Right lobe of liver (tissue), 6 donors: ENCODE data around the gene KAT2A. TPM values are rescaled to one million over a fixed set of nuclear protein-coding genes. Genes with fewer than 3 reads are reported as not detected.
"Not testable (repeated sequence)": the region's sequence is repeated elsewhere in the genome, so short reads cannot be mapped to it uniquely, and the experiment has no call there.

Experiments used
- ATAC-seq, 4 donors: fragments of 200-7000 bp; cut with Tn5 transposase; one replicate each; pipeline ENCODE4 v1.9.1; 2020; ENCODE audit warnings: mild to moderate bottlenecking in 4 of 4, moderate library complexity in 4 of 4
- DNase-seq, 3 donors: peaks; one replicate each; pipeline ENCODE4 v3.0.0-alpha.2; 2020
- H3K27ac ChIP-seq, 3 donors: fragments of 200-600 bp; one replicate each; pipeline ENCODE4 v1.8.0; 2022
- H3K27me3 ChIP-seq, 2 donors: fragments of 200-600 bp; one replicate each; pipeline ENCODE4 v1.8.0; 2022
- H3K36me3 ChIP-seq, 4 donors: fragments of 200-600 bp; sonication (generic) in 1 of 4; one replicate each; pipeline versions ENCODE4 v1.5.1 to v1.8.0; 2017 to 2022; ENCODE audit warnings: control low read depth in 1 of 4
- H3K4me1 ChIP-seq, 4 donors: fragments of 200-600 bp; sonication (generic) in 1 of 4; one replicate each; pipeline versions ENCODE4 v1.5.1 to v1.8.0; 2017 to 2022; ENCODE audit warnings: control low read depth in 1 of 4
- H3K4me3 ChIP-seq, 3 donors: fragments of 200-600 bp; one replicate each; pipeline ENCODE4 v1.8.0; 2022
- H3K9me3 ChIP-seq, 4 donors: fragments of 200-600 bp; sonication (generic) in 1 of 4; one replicate each; pipeline versions ENCODE4 v1.5.1 to v1.8.0; 2017 to 2022; ENCODE audit warnings: control low read depth in 1 of 4
- POLR2A ChIP-seq: fragments of 450-650 bp; IDR thresholded peaks from one replicate; pipeline ENCODE4 v1.6.1; 2017; ENCODE audit warnings: antibody characterized with exemption, mild to moderate bottlenecking
- WGBS: methylation state at CpG from one replicate; pipeline ENCODE4 v1.1.6; 2018; ENCODE audit warnings: low coverage, low lambda C conversion rate; ENCODE audit not compliant: insufficient coverage; ENCODE audit errors: missing lambda C conversion rate; 5-methylcytosine and 5-hydroxymethylcytosine counted together
- intact Hi-C, 2 donors: fragments of 100-400 bp; cut with DNase I; formaldehyde crosslinking; loops; one replicate each; pipeline versions ENCODE4 v1.11.2 to v1.14.1; 2022
- total RNA-seq, 6 experiments: library from RNA; depleted of rRNA in 2 of 6; stranded (reverse); fragments of >200 nt in 2 of 6; fragmentation: NEBNext Ultra II Directional in 3 of 6; extraction: Animal tissue kit (Norgen Biotek cat#: 25700) in 3 of 6; gene quantifications; one replicate each; pipeline versions ENCODE4 v1.1.0 to v1.2.4, GENCODE V29; 2016 to 2023
- TF ChIP-seq, protein P1 (sequence below), 4 donors: fragments of 200-600 bp in 3 of 4; fragments of 450-650 bp in 1 of 4; IDR thresholded peaks; one replicate each; pipeline versions ENCODE4 v1.5.1 to v1.8.0; 2016 to 2022; ENCODE audit warnings: antibody characterized with exemption in 4 of 4, mild to moderate bottlenecking in 2 of 4
- donor health status: DM: no; HTN: yes; CAD: no.
- donor health status: DM: no; HTN: no; CAD: no.
- donor health status: DM: no; HTN: no; CAD: no.
- donor health status: DM: no; HTN: yes; CAD: no.
- donor health status: DM: no; HTN: yes; CAD: no.

Gene KAT2A
- total RNA-seq, 6 experiments from 2014 or later, result 14.3 to 36.4 (median 21.3) TPM

DNA sequence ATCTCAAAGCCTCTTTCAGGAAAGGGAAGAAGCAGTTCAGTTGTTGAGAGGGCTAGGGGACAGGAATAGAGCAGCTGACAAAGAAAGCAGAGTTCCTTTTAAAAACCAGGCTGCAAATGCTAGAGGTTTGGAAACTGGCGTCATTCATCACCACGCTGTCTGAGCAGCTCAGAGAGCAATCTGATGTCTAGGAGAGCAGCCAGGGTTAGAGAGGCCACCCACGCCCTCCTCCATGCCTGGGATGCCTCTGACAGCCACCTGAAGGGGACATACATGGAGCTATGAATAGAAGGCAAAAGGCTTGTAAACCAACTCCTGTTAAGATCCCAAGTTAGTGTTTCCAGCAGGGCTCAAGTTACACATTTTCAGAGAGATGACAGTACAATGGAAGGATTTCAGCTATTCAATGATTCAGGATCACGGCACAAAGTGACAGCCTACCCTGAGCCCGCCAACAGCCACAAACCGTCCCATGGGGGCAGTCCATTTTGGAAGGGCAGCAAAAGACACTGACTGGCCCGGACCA, 21.3 kb upstream of the KAT2A start:
- Histone ChIP-seq H3K4me3 (no peak overlapping the region), H3K9me3 (no peaks in the 10 kb centered on the region), H3K27ac (no peak overlapping the region), H3K4me1 (peaks cover 0 to 9% (median 2%) of the 10 kb centered on the region in 4 donors), H3K27me3 (no peaks in the 10 kb centered on the region), H3K36me3 (peaks cover 0 to 20% (median 3%) of the 10 kb centered on the region in 4 donors)
- TF ChIP-seq, protein P1, sequence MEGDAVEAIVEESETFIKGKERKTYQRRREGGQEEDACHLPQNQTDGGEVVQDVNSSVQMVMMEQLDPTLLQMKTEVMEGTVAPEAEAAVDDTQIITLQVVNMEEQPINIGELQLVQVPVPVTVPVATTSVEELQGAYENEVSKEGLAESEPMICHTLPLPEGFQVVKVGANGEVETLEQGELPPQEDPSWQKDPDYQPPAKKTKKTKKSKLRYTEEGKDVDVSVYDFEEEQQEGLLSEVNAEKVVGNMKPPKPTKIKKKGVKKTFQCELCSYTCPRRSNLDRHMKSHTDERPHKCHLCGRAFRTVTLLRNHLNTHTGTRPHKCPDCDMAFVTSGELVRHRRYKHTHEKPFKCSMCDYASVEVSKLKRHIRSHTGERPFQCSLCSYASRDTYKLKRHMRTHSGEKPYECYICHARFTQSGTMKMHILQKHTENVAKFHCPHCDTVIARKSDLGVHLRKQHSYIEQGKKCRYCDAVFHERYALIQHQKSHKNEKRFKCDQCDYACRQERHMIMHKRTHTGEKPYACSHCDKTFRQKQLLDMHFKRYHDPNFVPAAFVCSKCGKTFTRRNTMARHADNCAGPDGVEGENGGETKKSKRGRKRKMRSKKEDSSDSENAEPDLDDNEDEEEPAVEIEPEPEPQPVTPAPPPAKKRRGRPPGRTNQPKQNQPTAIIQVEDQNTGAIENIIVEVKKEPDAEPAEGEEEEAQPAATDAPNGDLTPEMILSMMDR (IDR thresholded peaks at IDR 0.05), result no peak
- no peak for TF ChIP-seq POLR2A
- WGBS, result 76% methylated on average over 5 of the region's 7 CpGs
- ATAC-seq (peak; percentile 19 to 40 (median 30)), DNase-seq (no peak)
- intact Hi-C loops, result no loop called here

DNA sequence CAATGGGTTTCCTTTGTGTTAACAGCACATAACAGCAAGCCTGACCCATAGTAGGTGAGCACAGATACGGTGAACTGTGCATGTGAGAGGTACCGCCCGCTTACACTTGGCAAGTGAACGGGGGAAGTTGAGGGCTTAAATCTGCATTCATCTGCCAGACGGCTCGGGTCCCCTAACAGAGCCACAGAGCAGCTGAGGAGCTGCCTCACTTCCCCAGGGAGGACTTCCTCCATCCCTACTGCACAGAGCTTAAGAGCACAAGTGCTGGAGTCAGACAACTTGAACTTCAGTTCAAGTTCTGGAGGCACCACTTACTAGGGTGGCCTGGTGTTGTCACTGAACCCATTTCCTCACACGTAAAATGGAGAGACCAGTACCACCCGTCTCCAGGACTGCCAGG, 20.2 kb upstream of the KAT2A start:
- ATAC-seq, result peak; percentile 18 to 68 (median 42)
- no peak for DNase-seq
- WGBS, result 40% methylated on average over 7 of the region's 8 CpGs
- intact Hi-C loops, result no loop called here
- no peaks in the 10 kb centered on the region for H3K27me3 ChIP-seq
- no peak overlapping the region for H3K27ac ChIP-seq
- TF ChIP-seq, protein P1 (IDR thresholded peaks at IDR 0.05), result no peak
- no peak for TF ChIP-seq POLR2A
- peaks cover 0 to 18% (median 9%) of the 10 kb centered on the region in 4 donors for H3K4me1 ChIP-seq
- no peaks in the 10 kb centered on the region for H3K9me3 ChIP-seq
- no peak overlapping the region for H3K4me3 ChIP-seq
- peaks cover 0 to 17% (median 3%) of the 10 kb centered on the region in 4 donors for H3K36me3 ChIP-seq

DNA sequence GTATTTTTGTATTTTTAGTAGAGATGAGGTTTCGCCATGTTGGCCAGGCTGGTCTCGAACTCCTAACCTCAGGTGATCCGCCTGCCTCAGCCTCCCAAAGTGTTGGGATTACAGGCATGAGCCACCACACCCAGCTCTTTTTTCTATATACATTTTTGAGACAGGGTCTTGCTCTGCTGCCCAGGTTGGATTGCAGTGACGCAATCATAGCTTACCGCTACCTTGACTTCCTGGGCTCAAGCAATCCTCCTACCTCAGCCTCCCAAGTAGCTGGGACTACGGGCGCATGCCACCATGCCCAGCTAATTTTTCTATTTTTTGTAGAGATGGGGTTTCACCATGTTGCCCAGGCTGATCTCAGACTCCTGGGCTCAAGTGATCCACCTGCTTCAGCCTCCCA, 19.5 kb upstream of the KAT2A start:
- H3K9me3 ChIP-seq, H3K4me3 ChIP-seq, DNase-seq, ATAC-seq, H3K27me3 ChIP-seq, intact Hi-C loops, H3K27ac ChIP-seq: not testable (repeated sequence)
- Histone ChIP-seq H3K4me1 (peaks cover 0 to 25% (median 12%) of the 10 kb centered on the region in 4 donors), H3K36me3 (peaks cover 0 to 11% (median 3%) of the 10 kb centered on the region in 4 donors)
- WGBS, result 97% methylated on average over 5 of the region's 7 CpGs

DNA sequence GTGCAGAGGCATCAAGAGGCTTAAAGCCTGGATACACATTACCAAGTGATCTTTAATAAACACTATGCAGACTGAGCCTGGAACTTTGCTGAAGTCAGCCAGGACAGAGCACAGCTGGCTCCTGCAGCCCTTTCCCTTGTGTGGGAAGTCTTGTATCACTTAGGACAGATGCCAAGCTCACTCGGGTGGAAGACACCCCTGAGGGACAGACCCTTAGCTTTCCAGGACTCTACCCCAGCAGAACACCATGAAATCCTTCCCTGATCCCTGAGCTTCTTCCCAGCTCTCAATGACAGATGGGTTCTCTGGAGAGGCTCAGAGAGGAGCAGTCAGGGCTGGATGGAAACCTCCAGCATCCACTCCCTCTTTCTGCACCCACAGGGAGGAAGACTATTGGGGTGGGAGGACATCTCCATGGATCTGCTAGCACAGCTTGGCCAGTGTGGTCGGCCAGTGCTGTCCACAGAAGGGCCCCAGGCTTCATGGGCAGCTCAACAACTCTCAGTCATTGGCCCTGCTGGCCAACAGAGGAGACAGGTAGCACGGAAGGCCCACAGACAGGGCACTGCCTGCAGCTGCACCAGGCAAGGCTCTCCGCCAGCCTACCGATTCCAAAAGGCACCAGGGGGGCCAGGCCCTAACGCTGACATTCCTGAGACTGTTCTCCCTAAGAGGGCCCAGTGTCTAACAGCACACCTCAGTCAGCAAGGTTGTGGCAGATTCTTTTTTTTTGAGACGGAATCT, 17.8 kb upstream of the KAT2A start:
- TF ChIP-seq POLR2A, result no peak
- TF ChIP-seq, protein P1 (IDR thresholded peaks at IDR 0.05), result no peak
- H3K27ac ChIP-seq, result no peak overlapping the region
- DNase-seq (no peak), ATAC-seq (no peak)
- no peaks in the 10 kb centered on the region for H3K27me3 ChIP-seq
- WGBS, result 90% methylated on average over 2 of the region's 7 CpGs
- peaks cover 0 to 10% (median 0%) of the 10 kb centered on the region in 4 donors for H3K36me3 ChIP-seq
- no peak overlapping the region for H3K4me3 ChIP-seq
- peaks cover 0 to 42% (median 19%) of the 10 kb centered on the region in 4 donors for H3K4me1 ChIP-seq
- intact Hi-C loops, result no loop called here
- no peaks in the 10 kb centered on the region for H3K9me3 ChIP-seq

DNA sequence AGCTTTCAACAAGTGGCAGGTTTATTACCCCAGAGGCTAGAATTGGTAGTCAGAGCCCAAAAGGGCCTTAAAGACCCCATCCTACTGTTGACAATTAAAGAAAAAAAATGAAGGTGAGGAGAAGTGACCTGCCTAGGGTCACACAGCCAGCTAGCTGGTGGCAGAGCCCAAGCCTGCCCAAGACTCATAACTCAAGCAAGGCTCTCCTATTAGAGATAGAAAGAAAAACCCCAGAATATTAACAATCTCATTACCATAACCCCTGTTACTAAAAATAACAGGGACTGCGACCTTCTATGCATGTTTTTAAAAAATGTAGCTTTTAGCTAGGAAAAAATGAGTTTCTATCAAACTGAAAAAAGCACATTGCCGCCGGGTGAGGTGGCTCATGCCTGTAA, 15.5 kb upstream of the KAT2A start:
- no peak for TF ChIP-seq POLR2A
- TF ChIP-seq, protein P1 (IDR thresholded peaks at IDR 0.05), result no peak
- WGBS, result 76% methylated on average over 3 of the region's 3 CpGs
- no peak for DNase-seq
- H3K4me1 ChIP-seq, result peaks cover 0 to 63% (median 22%) of the 10 kb centered on the region in 4 donors
- H3K9me3 ChIP-seq, result no peaks in the 10 kb centered on the region
- H3K36me3 ChIP-seq, result peaks cover 0 to 8% (median 0%) of the 10 kb centered on the region in 4 donors
- intact Hi-C loops, result no loop called here
- peak overlapping the region; percentile 44 to 93 (median 74) for H3K27ac ChIP-seq
- no peaks in the 10 kb centered on the region for H3K27me3 ChIP-seq
- ATAC-seq, result no peak
- peak overlapping the region in 2 of 3 donors; percentile 5 to 35 for H3K4me3 ChIP-seq
